Mammary epithelial cell (primary cell): ENCODE data around the gene EXD3.

ENCODE experiments used
- CTCF ChIP-seq, 2 donors: IDR thresholded peaks in 1 of 2; conservative IDR thresholded peaks in 1 of 2; 2 replicates each; pipeline ENCODE4 v1.5.1; 2011 to 2012; ENCODE audit warnings: inconsistent platforms in 2 of 2, low read length in 2 of 2, mild to moderate bottlenecking in 2 of 2, control low read depth in 1 of 2, low read depth in 1 of 2; ENCODE audit not compliant: insufficient read depth in 1 of 2; ENCODE audit errors: extremely low read depth in 1 of 2
- EZH2 ChIP-seq: IDR thresholded peaks from 2 replicates; pipeline ENCODE4 v1.6.1; 2012; ENCODE audit warnings: low read length, inconsistent platforms, borderline replicate concordance

DNA sequence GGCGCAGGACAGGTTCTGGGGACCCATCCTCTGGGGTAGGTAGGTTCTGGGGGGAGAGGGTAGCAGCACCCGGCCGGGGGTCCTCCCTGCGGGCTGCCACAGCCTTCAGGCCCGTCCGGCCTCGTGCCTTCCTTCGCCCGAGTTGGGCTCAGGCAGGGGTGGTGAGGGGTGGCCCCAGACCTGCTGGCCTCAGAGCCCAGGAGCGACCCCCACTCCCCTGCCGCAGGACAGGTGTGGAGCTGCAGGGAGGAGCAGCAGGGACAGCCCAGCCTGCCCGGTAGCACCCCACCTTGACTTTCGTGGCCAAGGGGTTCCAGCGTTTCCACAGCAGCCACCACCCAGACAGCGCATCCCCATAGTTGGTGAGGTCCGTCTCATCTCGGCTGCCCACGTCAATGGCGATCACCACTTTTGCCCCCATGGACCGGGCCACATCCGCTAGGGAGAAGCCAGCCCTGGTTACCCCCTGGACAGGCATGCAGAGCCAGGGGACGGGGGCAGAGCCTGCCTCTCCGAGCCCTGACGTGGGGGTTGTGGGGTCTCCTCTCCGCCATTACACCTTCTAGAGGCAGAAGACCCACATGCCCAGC, 39.5 kb upstream of the EXD3 start:
- TF ChIP-seq CTCF (conservative IDR thresholded peaks at IDR 0.05 in 1 of 2, IDR thresholded peaks at IDR 0.05 in 1 of 2; ENCODE audit: extremely low read depth in 1 of 2, insufficient read depth in 1 of 2, low read depth in 1 of 2, low read length in 2 of 2), result no peak
- TF ChIP-seq EZH2, result no peak
